ENCODE measurements around the gene SZT2. TPM values are rescaled to one million over a fixed set of nuclear protein-coding genes. Genes with fewer than 3 reads are reported as not detected.

SZT2 gene
- total RNA-seq, 1 experiment from 2014 or later, result 22.2 TPM

GRCh38 chr1:43435146-43436145 is 45.7 kb downstream of the SZT2 start:
- CTCF ChIA-PET, result no interaction called here

GRCh38 chr1:43436371-43436770 is 46.7 kb downstream of the SZT2 start:
- Histone ChIP-seq H3K4me1 (ENCODE audit: insufficient read depth, low read length) (no peaks in the 10 kb centered on the region), H3K79me2 (ENCODE audit: low read length) (no peaks in the 10 kb centered on the region), H3K9me3 (ENCODE audit: low read length) (no peaks in the 10 kb centered on the region), H3K4me3 (ENCODE audit: low read length) (no peak overlapping the region), H3K4me2 (ENCODE audit: low read length) (no peak overlapping the region), H3K27me3 (ENCODE audit: low read length) (no peaks in the 10 kb centered on the region), H3F3A (ENCODE audit: low read length, unreplicated experiment) (no peaks in the 10 kb centered on the region), H2AFZ (ENCODE audit: low read length) (no peak overlapping the region), H3K36me3 (ENCODE audit: low read depth, low read length) (peaks cover 11% of the 10 kb centered on the region), H4K20me1 (ENCODE audit: low read length) (no peaks in the 10 kb centered on the region), H3K9ac (ENCODE audit: low read length) (no peak overlapping the region), H3K9me2 (replicated peaks; ENCODE audit: low read length) (no peaks in the 10 kb centered on the region), H3K27ac (ENCODE audit: low read length) (no peak overlapping the region)
- CTCF ChIA-PET, result no interaction called here
- TF ChIP-seq EZH2 (IDR thresholded peaks at IDR 0.05; ENCODE audit: low read length, unreplicated experiment) (no peak), EZH2phosphoT487 (IDR thresholded peaks at IDR 0.05; ENCODE audit: borderline replicate concordance, low read length) (no peak)
- TF ChIP-seq, protein P1, sequence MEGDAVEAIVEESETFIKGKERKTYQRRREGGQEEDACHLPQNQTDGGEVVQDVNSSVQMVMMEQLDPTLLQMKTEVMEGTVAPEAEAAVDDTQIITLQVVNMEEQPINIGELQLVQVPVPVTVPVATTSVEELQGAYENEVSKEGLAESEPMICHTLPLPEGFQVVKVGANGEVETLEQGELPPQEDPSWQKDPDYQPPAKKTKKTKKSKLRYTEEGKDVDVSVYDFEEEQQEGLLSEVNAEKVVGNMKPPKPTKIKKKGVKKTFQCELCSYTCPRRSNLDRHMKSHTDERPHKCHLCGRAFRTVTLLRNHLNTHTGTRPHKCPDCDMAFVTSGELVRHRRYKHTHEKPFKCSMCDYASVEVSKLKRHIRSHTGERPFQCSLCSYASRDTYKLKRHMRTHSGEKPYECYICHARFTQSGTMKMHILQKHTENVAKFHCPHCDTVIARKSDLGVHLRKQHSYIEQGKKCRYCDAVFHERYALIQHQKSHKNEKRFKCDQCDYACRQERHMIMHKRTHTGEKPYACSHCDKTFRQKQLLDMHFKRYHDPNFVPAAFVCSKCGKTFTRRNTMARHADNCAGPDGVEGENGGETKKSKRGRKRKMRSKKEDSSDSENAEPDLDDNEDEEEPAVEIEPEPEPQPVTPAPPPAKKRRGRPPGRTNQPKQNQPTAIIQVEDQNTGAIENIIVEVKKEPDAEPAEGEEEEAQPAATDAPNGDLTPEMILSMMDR (conservative IDR thresholded peaks at IDR 0.05; ENCODE audit: low read depth, low read length), result no peak
- BruUV-seq (replicated peaks), result no TSS peak
- DNase-seq, result no peak
- ATAC-seq, result no peak
- POLR2A ChIA-PET (ENCODE audit: unreplicated experiment), result interaction anchor here (0.6 kb wide), 1 partner anchor 63 kb away, joined by 3 read pairs; no protein-coding TSS in a partner anchor
- intact Hi-C loops (cut with micrococcal nuclease), result no loop called here

More at GRCh38 chr1:43435146-43436145, 45.7 kb downstream of the SZT2 start:
- H2AFZ ChIP-seq (ENCODE audit: low read length), result no peak overlapping the region
- H3K79me2 ChIP-seq (ENCODE audit: low read length), result no peaks in the 10 kb centered on the region
- no TSS peak for BruUV-seq (replicated peaks)
- no peak for ATAC-seq
- H3K9me2 ChIP-seq (replicated peaks; ENCODE audit: low read length), result no peaks in the 10 kb centered on the region
- no peak overlapping the region for H3K4me2 ChIP-seq (ENCODE audit: low read length)
- no peaks in the 10 kb centered on the region for H3F3A ChIP-seq (ENCODE audit: low read length, unreplicated experiment)
- no peak overlapping the region for H3K4me3 ChIP-seq (ENCODE audit: low read length)
- no peaks in the 10 kb centered on the region for H3K9me3 ChIP-seq (ENCODE audit: low read length)
- H4K20me1 ChIP-seq (ENCODE audit: low read length), result no peaks in the 10 kb centered on the region
- POLR2A ChIA-PET (ENCODE audit: unreplicated experiment), result no interaction called here
- no peaks in the 10 kb centered on the region for H3K4me1 ChIP-seq (ENCODE audit: insufficient read depth, low read length)
- intact Hi-C loops (cut with micrococcal nuclease), result no loop called here
- H3K27me3 ChIP-seq (ENCODE audit: low read length), result no peaks in the 10 kb centered on the region
- H3K9ac ChIP-seq (ENCODE audit: low read length), result no peak overlapping the region
- H3K36me3 ChIP-seq (ENCODE audit: low read depth, low read length), result peaks cover 18% of the 10 kb centered on the region
- no peak for DNase-seq
- TF ChIP-seq, protein P1 (conservative IDR thresholded peaks at IDR 0.05; ENCODE audit: low read depth, low read length), result no peak
- TF ChIP-seq EZH2 (IDR thresholded peaks at IDR 0.05; ENCODE audit: low read length, unreplicated experiment), result no peak
- TF ChIP-seq EZH2phosphoT487 (IDR thresholded peaks at IDR 0.05; ENCODE audit: borderline replicate concordance, low read length), result no peak
- H3K27ac ChIP-seq (ENCODE audit: low read length), result no peak overlapping the region

Measured in PC-3 (cell line).